ENCODE measurements around the gene MEIS2. TPM values are rescaled to one million over a fixed set of nuclear protein-coding genes. Genes with fewer than 3 reads are reported as not detected.

Gene MEIS2
- total RNA-seq, 1 donor from 2014 or later = 35.6 TPM

DNA sequence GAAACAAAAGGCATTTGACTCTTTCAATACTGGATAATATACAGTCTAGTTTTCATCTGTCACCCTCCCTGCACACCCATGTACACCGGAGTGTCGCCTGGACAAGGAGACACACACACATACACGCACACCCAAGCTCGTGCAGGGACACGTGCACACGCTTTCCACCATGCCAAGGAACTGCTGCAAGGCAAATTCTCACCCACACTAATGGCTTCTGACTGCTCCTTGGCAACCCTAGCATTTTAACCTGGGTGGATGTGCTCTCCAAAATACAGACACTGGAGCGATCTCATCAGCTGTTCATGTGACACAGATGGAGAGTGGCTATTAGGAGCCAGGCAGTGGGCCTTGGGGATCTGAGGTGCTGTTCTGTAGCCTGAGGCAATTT, 61.6 kb downstream of the MEIS2 start:
- H3K4me1 ChIP-seq (ENCODE audit: insufficient read depth, low read length) = no peaks in the 10 kb centered on the region
- Mint-ChIP-seq H3K27ac (ENCODE audit: unreplicated experiment) (no peak overlapping the region), H3K27me3 (ENCODE audit: low read depth, unreplicated experiment) (no peaks in the 10 kb centered on the region), H3K9me3 (ENCODE audit: unreplicated experiment) (no peaks in the 10 kb centered on the region), H3K4me1 (ENCODE audit: low read depth, unreplicated experiment) (peaks cover 15% of the 10 kb centered on the region), H3K4me3 (ENCODE audit: unreplicated experiment) (no peak overlapping the region), H3K36me3 (ENCODE audit: low read depth, unreplicated experiment) (peaks cover 6% of the 10 kb centered on the region)
- no peak overlapping the region for H3K4me2 ChIP-seq (ENCODE audit: low read length)
- TF ChIP-seq, protein P1, sequence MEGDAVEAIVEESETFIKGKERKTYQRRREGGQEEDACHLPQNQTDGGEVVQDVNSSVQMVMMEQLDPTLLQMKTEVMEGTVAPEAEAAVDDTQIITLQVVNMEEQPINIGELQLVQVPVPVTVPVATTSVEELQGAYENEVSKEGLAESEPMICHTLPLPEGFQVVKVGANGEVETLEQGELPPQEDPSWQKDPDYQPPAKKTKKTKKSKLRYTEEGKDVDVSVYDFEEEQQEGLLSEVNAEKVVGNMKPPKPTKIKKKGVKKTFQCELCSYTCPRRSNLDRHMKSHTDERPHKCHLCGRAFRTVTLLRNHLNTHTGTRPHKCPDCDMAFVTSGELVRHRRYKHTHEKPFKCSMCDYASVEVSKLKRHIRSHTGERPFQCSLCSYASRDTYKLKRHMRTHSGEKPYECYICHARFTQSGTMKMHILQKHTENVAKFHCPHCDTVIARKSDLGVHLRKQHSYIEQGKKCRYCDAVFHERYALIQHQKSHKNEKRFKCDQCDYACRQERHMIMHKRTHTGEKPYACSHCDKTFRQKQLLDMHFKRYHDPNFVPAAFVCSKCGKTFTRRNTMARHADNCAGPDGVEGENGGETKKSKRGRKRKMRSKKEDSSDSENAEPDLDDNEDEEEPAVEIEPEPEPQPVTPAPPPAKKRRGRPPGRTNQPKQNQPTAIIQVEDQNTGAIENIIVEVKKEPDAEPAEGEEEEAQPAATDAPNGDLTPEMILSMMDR (IDR thresholded peaks at IDR 0.05; ENCODE audit: insufficient read depth, low read depth, low read length) = no peak
- TF ChIP-seq EZH2 (IDR thresholded peaks at IDR 0.05; ENCODE audit: insufficient read depth, low read length) = no peak
- H3K9me3 ChIP-seq (ENCODE audit: insufficient read depth, low read depth, low read length) = no peaks in the 10 kb centered on the region
- peaks cover 33% of the 10 kb centered on the region for H3K79me2 ChIP-seq (ENCODE audit: insufficient read depth, low read length)
- H3K4me3 ChIP-seq (ENCODE audit: insufficient read depth, low read depth, low read length) = no peak overlapping the region
- H3K27ac ChIP-seq (ENCODE audit: low read depth, low read length) = no peak overlapping the region
- FAIRE-seq (no peak), DNase-seq (ENCODE audit: low read depth) (no peak)
- no peak overlapping the region for H2AFZ ChIP-seq (ENCODE audit: low read depth, low read length)
- no peaks in the 10 kb centered on the region for H3K27me3 ChIP-seq (ENCODE audit: insufficient read depth, low read length)
- peaks cover 15% of the 10 kb centered on the region for H3K36me3 ChIP-seq (ENCODE audit: insufficient read depth, low read length)
- H3K9ac ChIP-seq (ENCODE audit: low read length) = no peak overlapping the region
- peaks cover 58% of the 10 kb centered on the region for H4K20me1 ChIP-seq (ENCODE audit: insufficient read depth, low read length)

DNA sequence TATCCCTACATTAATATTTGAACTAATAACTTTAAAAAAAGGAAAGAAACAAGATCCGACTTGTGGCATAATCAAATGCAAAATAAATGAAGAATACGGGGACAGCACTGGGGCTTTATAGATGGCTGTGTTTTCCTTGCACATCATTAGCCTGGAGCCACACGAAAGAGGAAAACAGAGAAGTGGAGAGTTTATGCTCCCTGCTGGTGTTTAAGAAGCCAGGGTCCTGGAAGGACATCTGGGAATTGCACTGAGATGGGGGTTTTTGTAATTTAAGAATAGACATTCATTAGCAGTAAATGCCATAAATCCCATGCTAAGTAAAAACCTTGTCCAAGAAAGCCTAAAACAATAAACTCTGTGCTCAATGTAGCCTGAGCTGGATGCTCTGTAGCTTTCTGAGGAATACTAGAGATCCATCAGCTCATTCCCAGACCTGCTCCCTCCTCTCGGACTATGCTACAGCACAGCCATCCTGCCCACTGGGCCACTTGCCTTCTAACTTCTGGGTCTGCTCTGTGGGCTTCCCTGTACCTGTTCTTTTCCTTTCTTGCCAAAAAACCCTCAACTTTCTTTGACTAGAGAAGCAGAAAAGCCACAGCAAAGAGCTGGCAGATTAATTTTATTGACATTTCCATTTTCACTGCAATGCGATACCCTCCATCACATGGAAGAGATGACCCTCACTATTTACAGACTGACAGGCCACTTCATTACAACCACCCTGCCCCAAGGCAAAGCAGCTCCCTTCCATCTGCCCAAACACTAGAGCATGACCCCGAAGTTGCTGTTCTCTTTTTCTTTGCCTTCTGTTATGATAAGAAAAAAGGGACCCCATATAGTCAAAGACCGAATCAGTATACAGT, 62.3 kb downstream of the MEIS2 start:
- H2AFZ ChIP-seq (ENCODE audit: low read depth, low read length) = no peak overlapping the region
- no peak overlapping the region for H3K4me3 ChIP-seq (ENCODE audit: insufficient read depth, low read depth, low read length)
- FAIRE-seq (no peak), DNase-seq (ENCODE audit: low read depth) (no peak)
- peaks cover 15% of the 10 kb centered on the region for H3K36me3 ChIP-seq (ENCODE audit: insufficient read depth, low read length)
- no peak overlapping the region for H3K4me2 ChIP-seq (ENCODE audit: low read length)
- Mint-ChIP-seq H3K36me3 (ENCODE audit: low read depth, unreplicated experiment) (peaks cover 6% of the 10 kb centered on the region), H3K27ac (ENCODE audit: unreplicated experiment) (no peak overlapping the region), H3K27me3 (ENCODE audit: low read depth, unreplicated experiment) (no peaks in the 10 kb centered on the region), H3K4me3 (ENCODE audit: unreplicated experiment) (no peak overlapping the region), H3K4me1 (ENCODE audit: low read depth, unreplicated experiment) (peaks cover 15% of the 10 kb centered on the region), H3K9me3 (ENCODE audit: unreplicated experiment) (no peaks in the 10 kb centered on the region)
- peaks cover 33% of the 10 kb centered on the region for H3K79me2 ChIP-seq (ENCODE audit: insufficient read depth, low read length)
- H3K27me3 ChIP-seq (ENCODE audit: insufficient read depth, low read length) = no peaks in the 10 kb centered on the region
- H3K9ac ChIP-seq (ENCODE audit: low read length) = no peak overlapping the region
- H3K4me1 ChIP-seq (ENCODE audit: insufficient read depth, low read length) = no peaks in the 10 kb centered on the region
- no peak for TF ChIP-seq EZH2 (IDR thresholded peaks at IDR 0.05; ENCODE audit: insufficient read depth, low read length)
- TF ChIP-seq, protein P1 (IDR thresholded peaks at IDR 0.05; ENCODE audit: insufficient read depth, low read depth, low read length) = no peak
- H3K9me3 ChIP-seq (ENCODE audit: insufficient read depth, low read depth, low read length) = no peaks in the 10 kb centered on the region
- no peak overlapping the region for H3K27ac ChIP-seq (ENCODE audit: low read depth, low read length)
- H4K20me1 ChIP-seq (ENCODE audit: insufficient read depth, low read length) = peaks cover 58% of the 10 kb centered on the region

All from astrocyte (in vitro differentiated cells and primary cell).